ENCODE measurements around the gene GAL.

The GAL gene

GRCh38 chr11:68664141-68664540, 20.2 kb upstream of the GAL start:
- no peak for TF ChIP-seq CTCF (IDR thresholded peaks at IDR 0.05; ENCODE audit: low read depth, low read length)
- no peak for TF ChIP-seq EZH2phosphoT487 (IDR thresholded peaks at IDR 0.05; ENCODE audit: low read depth)
- H3K4me3 ChIP-seq (ENCODE audit: low read length) = no peak overlapping the region
- H3K27me3 ChIP-seq (ENCODE audit: low read depth, low read length) = peaks cover 5% of the 10 kb centered on the region; the same call in 1 of the 2 replicates
- H3K4me1 ChIP-seq (ENCODE audit: low read length) = no peaks in the 10 kb centered on the region
- no peak overlapping the region for H3K4me2 ChIP-seq (ENCODE audit: low read length)
- H3K27ac ChIP-seq (ENCODE audit: low read length) = no peak overlapping the region
- H4K20me1 ChIP-seq (ENCODE audit: insufficient read depth, low read length) = no peaks in the 10 kb centered on the region
- no peaks in the 10 kb centered on the region for H3K36me3 ChIP-seq (replicated peaks; ENCODE audit: low read depth, low read length)
- no peak overlapping the region for H2AFZ ChIP-seq (ENCODE audit: low read depth, low read length)
- H3K79me2 ChIP-seq (ENCODE audit: low read length) = no peaks in the 10 kb centered on the region
- no peak overlapping the region for H3K9ac ChIP-seq (ENCODE audit: low read length)
- no peaks in the 10 kb centered on the region for H3K9me3 ChIP-seq (ENCODE audit: insufficient read depth, low read length)

- TF ChIP-seq CTCF (IDR thresholded peaks at IDR 0.05; ENCODE audit: low read depth, low read length) = no peak
- TF ChIP-seq EZH2phosphoT487 (IDR thresholded peaks at IDR 0.05; ENCODE audit: low read depth) = no peak
- Histone ChIP-seq H2AFZ (ENCODE audit: low read depth, low read length) (no peak overlapping the region), H3K27me3 (ENCODE audit: low read depth, low read length) (0 out of 2 replicates have a peak, but pooled peaks cover 2% of the 10 kb centered on the region), H3K36me3 (replicated peaks; ENCODE audit: low read depth, low read length) (no peaks in the 10 kb centered on the region), H4K20me1 (ENCODE audit: insufficient read depth, low read length) (no peaks in the 10 kb centered on the region), H3K9ac (ENCODE audit: low read length) (no peak overlapping the region), H3K4me1 (ENCODE audit: low read length) (no peaks in the 10 kb centered on the region), H3K4me2 (ENCODE audit: low read length) (no peak overlapping the region), H3K27ac (ENCODE audit: low read length) (no peak overlapping the region), H3K79me2 (ENCODE audit: low read length) (no peaks in the 10 kb centered on the region), H3K4me3 (ENCODE audit: low read length) (no peak overlapping the region), H3K9me3 (ENCODE audit: insufficient read depth, low read length) (no peaks in the 10 kb centered on the region)
These were observed 19.4 kb upstream of the GAL start for GRCh38 chr11:68664906-68665305.

GRCh38 chr11:68665436-68665835, 18.9 kb upstream of the GAL start:
- Histone ChIP-seq H3K4me2 (ENCODE audit: low read length) (no peak overlapping the region), H3K4me3 (ENCODE audit: low read length) (no peak overlapping the region), H3K36me3 (replicated peaks; ENCODE audit: low read depth, low read length) (no peaks in the 10 kb centered on the region), H3K4me1 (ENCODE audit: low read length) (no peaks in the 10 kb centered on the region), H3K27me3 (ENCODE audit: low read depth, low read length) (0 out of 2 replicates have a peak, but pooled peaks cover 2% of the 10 kb centered on the region), H3K79me2 (ENCODE audit: low read length) (no peaks in the 10 kb centered on the region), H2AFZ (ENCODE audit: low read depth, low read length) (no peak overlapping the region), H3K27ac (ENCODE audit: low read length) (no peak overlapping the region), H3K9me3 (ENCODE audit: insufficient read depth, low read length) (no peaks in the 10 kb centered on the region), H3K9ac (ENCODE audit: low read length) (no peak overlapping the region), H4K20me1 (ENCODE audit: insufficient read depth, low read length) (no peaks in the 10 kb centered on the region)
- TF ChIP-seq CTCF (IDR thresholded peaks at IDR 0.05; ENCODE audit: low read depth, low read length) (no peak), EZH2phosphoT487 (IDR thresholded peaks at IDR 0.05; ENCODE audit: low read depth) (no peak)

- no peaks in the 10 kb centered on the region for H3K79me2 ChIP-seq (ENCODE audit: low read length)
- H3K9me3 ChIP-seq (ENCODE audit: insufficient read depth, low read length) = no peaks in the 10 kb centered on the region
- no peak overlapping the region for H3K4me3 ChIP-seq (ENCODE audit: low read length)
- no peaks in the 10 kb centered on the region for H3K36me3 ChIP-seq (replicated peaks; ENCODE audit: low read depth, low read length)
- no peak overlapping the region for H3K9ac ChIP-seq (ENCODE audit: low read length)
- 0 out of 2 replicates have a peak, but pooled peaks cover 2% of the 10 kb centered on the region for H3K27me3 ChIP-seq (ENCODE audit: low read depth, low read length)
- H2AFZ ChIP-seq (ENCODE audit: low read depth, low read length) = no peak overlapping the region
- no peaks in the 10 kb centered on the region for H4K20me1 ChIP-seq (ENCODE audit: insufficient read depth, low read length)
- TF ChIP-seq EZH2phosphoT487 (IDR thresholded peaks at IDR 0.05; ENCODE audit: low read depth) = no peak
- no peak for TF ChIP-seq CTCF (IDR thresholded peaks at IDR 0.05; ENCODE audit: low read depth, low read length)
- no peaks in the 10 kb centered on the region for H3K4me1 ChIP-seq (ENCODE audit: low read length)
- no peak overlapping the region for H3K27ac ChIP-seq (ENCODE audit: low read length)
- no peak overlapping the region for H3K4me2 ChIP-seq (ENCODE audit: low read length)
These were observed 17.5 kb upstream of the GAL start for GRCh38 chr11:68666849-68667248.
